IPS-15b (cell line): ENCODE measurements around the gene MUC5B.
A peak's percentile ranks its signal among the peaks of the same experiment; 100 is the strongest.

Experiments
- H3K27me3 ChIP-seq: one replicate; pipeline ENCODE4 v1.6.1; 2013; ENCODE audit warnings: low read length; ENCODE audit not compliant: control insufficient read depth, insufficient read depth
- H3K36me3 ChIP-seq: one replicate; pipeline ENCODE4 v1.6.1; 2013; ENCODE audit warnings: low read length; ENCODE audit not compliant: control insufficient read depth, insufficient read depth
- H3K4me1 ChIP-seq: one replicate; pipeline ENCODE4 v1.6.1; 2013; ENCODE audit warnings: mild to moderate bottlenecking, low read length; ENCODE audit not compliant: control insufficient read depth, insufficient read depth
- H3K4me3 ChIP-seq: one replicate; pipeline ENCODE4 v1.5.1; 2013; ENCODE audit warnings: low read depth, low read length
- H3K9ac ChIP-seq: one replicate; pipeline ENCODE4 v1.6.1; 2013; ENCODE audit warnings: low read depth, mild to moderate bottlenecking, low read length
- H3K9me3 ChIP-seq: one replicate; pipeline ENCODE4 v1.6.1; 2013; ENCODE audit warnings: mild to moderate bottlenecking, low read length; ENCODE audit not compliant: control insufficient read depth, insufficient read depth

MUC5B gene

GRCh38 chr11:1309498-1310317 is 86.8 kb downstream of the MUC5B start, which contains the start of gene TOLLIP:
TSS of gene TOLLIP (minus strand) at chr11:1309632. CDS start at chr11:1309498, 134 bp downstream.
- no peaks in the 10 kb centered on the region for H3K9me3 ChIP-seq
- peak within 1 kb of the TSS; percentile 76 for H3K4me3 ChIP-seq
- H3K27me3 ChIP-seq: peaks cover 4% of the 10 kb centered on the region
- H3K4me1 ChIP-seq: peaks cover 7% of the 10 kb centered on the region
- H3K36me3 ChIP-seq: no peaks in the 10 kb centered on the region
- H3K9ac ChIP-seq: peak within 1 kb of the TSS; percentile 79

GRCh38 chr11:1310318-1310687 is 87.4 kb downstream of the MUC5B start:
- Histone ChIP-seq H3K27me3 (peaks cover 4% of the 10 kb centered on the region), H3K9me3 (no peaks in the 10 kb centered on the region), H3K4me1 (peaks cover 7% of the 10 kb centered on the region), H3K9ac (peak overlapping the region; percentile 79), H3K4me3 (peak overlapping the region; percentile 76), H3K36me3 (no peaks in the 10 kb centered on the region)

- peak overlapping the region; percentile 76 for H3K4me3 ChIP-seq
- peaks cover 7% of the 10 kb centered on the region for H3K4me1 ChIP-seq
- H3K36me3 ChIP-seq: no peaks in the 10 kb centered on the region
- peaks cover 4% of the 10 kb centered on the region for H3K27me3 ChIP-seq
- peak overlapping the region; percentile 79 for H3K9ac ChIP-seq
- H3K9me3 ChIP-seq: no peaks in the 10 kb centered on the region
Observed at GRCh38 chr11:1310772-1311468, 88.1 kb downstream of the MUC5B start.
